Mesothelial cell of epicardium (in vitro differentiated cells): ENCODE results near the gene METTL13. TPM values are rescaled to one million over a fixed set of nuclear protein-coding genes. Genes with fewer than 3 reads are reported as not detected.

Source experiments
- DNase-seq, 2 experiments: peaks; one replicate each; pipeline ENCODE4 v3.0.0; 2021; ENCODE audit warnings: low spot score in 2 of 2; ENCODE audit not compliant: unreplicated experiment in 2 of 2
- H3K27ac Mint-ChIP-seq: 2 replicates; pipeline ENCODE4 v1.8.0; 2021; ENCODE audit warnings: mixed read lengths
- H3K27me3 Mint-ChIP-seq: 2 replicates; pipeline ENCODE4 v1.8.0; 2021; ENCODE audit warnings: low read depth, mixed read lengths
- H3K36me3 Mint-ChIP-seq: 2 replicates; pipeline ENCODE4 v1.8.0; 2021; ENCODE audit warnings: mixed read lengths
- H3K4me1 Mint-ChIP-seq: 2 replicates; pipeline ENCODE4 v1.8.0; 2021; ENCODE audit warnings: mixed read lengths
- H3K4me3 Mint-ChIP-seq: 2 replicates; pipeline ENCODE4 v1.8.0; 2021; ENCODE audit warnings: mild to moderate bottlenecking, moderate library complexity, mixed read lengths
- H3K9me3 Mint-ChIP-seq: 2 replicates; pipeline ENCODE4 v1.8.0; 2021; ENCODE audit warnings: mixed read lengths
- total RNA-seq: library from RNA; stranded (reverse); gene quantifications from 3 replicates; pipeline ENCODE4 v1.2.1, GENCODE V29; 2021
- TF ChIP-seq, protein P1 (sequence below): fragments of 200-600 bp; sonication (generic); IDR thresholded peaks from one replicate; pipeline ENCODE4 v1.5.0; 2021; ENCODE audit warnings: antibody characterized with exemption; ENCODE audit not compliant: unreplicated experiment

Gene METTL13
- total RNA-seq, 1 donor from 2014 or later = 27.4 TPM

DNA sequence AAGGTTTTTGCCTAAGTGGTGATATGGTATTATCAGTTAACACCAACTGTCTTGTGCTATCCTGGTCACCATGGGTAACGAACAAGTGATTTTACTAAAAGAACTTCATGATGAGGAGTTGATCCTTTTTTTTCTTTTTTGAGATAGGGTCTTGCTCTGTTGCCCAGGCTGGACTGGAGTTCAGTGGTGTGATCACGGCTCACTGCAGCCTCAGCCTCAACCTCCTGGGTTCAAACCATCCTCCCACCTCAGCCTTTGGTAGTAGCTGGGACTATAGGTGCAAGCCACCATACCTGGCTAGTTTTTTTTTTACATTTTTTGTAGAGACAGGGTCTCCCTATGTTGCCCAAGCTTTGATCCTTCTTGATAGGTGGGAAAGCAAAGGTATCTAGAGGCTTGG is 5.1 kb downstream of the METTL13 start:
- H3K4me1 Mint-ChIP-seq = peaks cover 32% of the 10 kb centered on the region
- no peak overlapping the region for H3K4me3 Mint-ChIP-seq
- TF ChIP-seq, protein P1, sequence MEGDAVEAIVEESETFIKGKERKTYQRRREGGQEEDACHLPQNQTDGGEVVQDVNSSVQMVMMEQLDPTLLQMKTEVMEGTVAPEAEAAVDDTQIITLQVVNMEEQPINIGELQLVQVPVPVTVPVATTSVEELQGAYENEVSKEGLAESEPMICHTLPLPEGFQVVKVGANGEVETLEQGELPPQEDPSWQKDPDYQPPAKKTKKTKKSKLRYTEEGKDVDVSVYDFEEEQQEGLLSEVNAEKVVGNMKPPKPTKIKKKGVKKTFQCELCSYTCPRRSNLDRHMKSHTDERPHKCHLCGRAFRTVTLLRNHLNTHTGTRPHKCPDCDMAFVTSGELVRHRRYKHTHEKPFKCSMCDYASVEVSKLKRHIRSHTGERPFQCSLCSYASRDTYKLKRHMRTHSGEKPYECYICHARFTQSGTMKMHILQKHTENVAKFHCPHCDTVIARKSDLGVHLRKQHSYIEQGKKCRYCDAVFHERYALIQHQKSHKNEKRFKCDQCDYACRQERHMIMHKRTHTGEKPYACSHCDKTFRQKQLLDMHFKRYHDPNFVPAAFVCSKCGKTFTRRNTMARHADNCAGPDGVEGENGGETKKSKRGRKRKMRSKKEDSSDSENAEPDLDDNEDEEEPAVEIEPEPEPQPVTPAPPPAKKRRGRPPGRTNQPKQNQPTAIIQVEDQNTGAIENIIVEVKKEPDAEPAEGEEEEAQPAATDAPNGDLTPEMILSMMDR = no peak
- H3K27ac Mint-ChIP-seq = no peak overlapping the region
- H3K36me3 Mint-ChIP-seq = peaks cover 35% of the 10 kb centered on the region
- no peaks in the 10 kb centered on the region for H3K27me3 Mint-ChIP-seq
- no peaks in the 10 kb centered on the region for H3K9me3 Mint-ChIP-seq
- no peak for DNase-seq

DNA sequence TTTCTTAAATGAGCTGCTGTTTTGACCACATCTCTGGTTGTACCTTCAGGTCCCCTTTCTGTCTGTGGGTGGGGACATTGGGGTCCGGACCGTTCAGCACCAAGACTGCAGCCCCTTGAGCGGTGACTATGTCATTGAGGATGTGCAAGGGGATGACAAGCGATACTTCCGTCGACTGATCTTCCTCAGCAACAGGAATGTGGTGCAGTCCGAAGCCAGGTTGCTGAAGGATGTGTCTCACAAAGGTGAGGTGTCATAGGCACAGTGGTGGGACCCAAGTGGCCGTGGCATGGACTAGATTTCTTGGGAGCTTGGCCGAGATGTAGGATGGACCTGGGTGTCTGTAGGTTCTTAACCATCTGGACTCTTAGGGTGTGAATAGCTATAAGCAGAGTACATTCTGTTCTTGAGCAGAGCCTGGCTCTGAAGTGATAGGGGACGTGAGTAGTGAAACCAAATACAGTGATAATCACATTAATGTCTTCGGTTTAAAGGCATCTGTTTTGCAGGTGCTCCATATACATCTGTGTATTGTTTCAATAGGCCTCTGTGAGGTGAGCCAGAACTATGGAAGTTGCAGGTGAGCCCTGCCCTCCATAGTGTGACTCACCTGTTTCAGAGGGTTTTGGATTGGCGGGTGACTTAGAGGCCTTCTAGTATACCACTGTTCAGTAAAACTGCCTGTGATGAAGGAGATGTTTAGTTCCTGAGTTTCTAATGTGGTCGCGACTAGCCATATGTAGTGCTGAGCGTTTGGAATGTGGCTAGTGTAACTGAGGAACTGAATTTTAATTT is 6.4 kb downstream of the METTL13 start:
- H3K27me3 Mint-ChIP-seq = no peaks in the 10 kb centered on the region
- H3K36me3 Mint-ChIP-seq = peaks cover 41% of the 10 kb centered on the region
- peaks cover 21% of the 10 kb centered on the region for H3K4me1 Mint-ChIP-seq
- DNase-seq = no peak
- no peak overlapping the region for H3K4me3 Mint-ChIP-seq
- TF ChIP-seq, protein P1 = no peak
- no peak overlapping the region for H3K27ac Mint-ChIP-seq
- no peaks in the 10 kb centered on the region for H3K9me3 Mint-ChIP-seq

DNA sequence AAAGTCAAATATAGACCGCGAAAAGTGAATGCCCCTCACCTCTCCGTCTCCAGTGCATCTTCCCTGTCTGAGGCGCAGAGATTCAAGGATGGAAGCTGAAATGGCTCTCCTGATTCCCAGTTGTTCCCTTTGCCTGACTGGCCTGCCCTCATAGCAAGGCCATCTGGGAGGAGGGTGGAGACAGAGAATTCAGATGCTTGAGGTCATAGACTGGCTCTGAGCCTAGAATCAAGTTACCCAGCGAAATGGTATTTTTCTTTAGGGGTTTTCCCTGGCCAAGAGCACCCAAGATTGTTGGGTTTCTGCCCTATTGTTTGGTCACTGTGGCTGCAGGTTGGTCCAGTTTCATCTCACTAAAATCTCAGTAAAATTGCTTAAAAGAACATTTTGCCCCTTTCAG is 7.2 kb downstream of the METTL13 start:
- no peaks in the 10 kb centered on the region for H3K9me3 Mint-ChIP-seq
- H3K27me3 Mint-ChIP-seq = no peaks in the 10 kb centered on the region
- TF ChIP-seq, protein P1 = no peak
- peaks cover 13% of the 10 kb centered on the region for H3K4me1 Mint-ChIP-seq
- peaks cover 40% of the 10 kb centered on the region for H3K36me3 Mint-ChIP-seq
- no peak for DNase-seq
- H3K27ac Mint-ChIP-seq = no peak overlapping the region
- no peak overlapping the region for H3K4me3 Mint-ChIP-seq

DNA sequence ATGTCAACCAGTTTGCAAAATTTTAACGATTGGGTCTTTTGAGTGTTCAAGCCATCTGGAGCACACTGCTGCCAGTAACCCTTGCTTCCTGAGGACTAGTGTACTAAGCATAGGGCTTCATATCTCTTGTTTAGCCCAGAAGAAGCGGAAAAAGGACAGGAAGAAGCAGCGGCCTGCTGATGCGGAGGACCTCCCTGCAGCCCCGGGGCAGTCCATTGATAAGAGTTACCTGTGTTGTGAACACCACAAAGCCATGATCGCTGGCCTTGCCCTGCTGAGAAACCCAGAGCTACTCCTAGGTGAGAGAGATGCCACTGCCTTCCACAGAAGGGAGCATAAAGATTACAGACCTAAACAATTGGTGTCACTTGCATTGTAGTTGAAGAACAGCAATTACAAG is 8.9 kb downstream of the METTL13 start:
- no peak for DNase-seq
- Mint-ChIP-seq H3K9me3 (no peaks in the 10 kb centered on the region), H3K4me1 (peaks cover 3% of the 10 kb centered on the region), H3K27ac (no peak overlapping the region), H3K36me3 (peaks cover 46% of the 10 kb centered on the region), H3K27me3 (no peaks in the 10 kb centered on the region), H3K4me3 (no peak overlapping the region)
- TF ChIP-seq, protein P1 = no peak

DNA sequence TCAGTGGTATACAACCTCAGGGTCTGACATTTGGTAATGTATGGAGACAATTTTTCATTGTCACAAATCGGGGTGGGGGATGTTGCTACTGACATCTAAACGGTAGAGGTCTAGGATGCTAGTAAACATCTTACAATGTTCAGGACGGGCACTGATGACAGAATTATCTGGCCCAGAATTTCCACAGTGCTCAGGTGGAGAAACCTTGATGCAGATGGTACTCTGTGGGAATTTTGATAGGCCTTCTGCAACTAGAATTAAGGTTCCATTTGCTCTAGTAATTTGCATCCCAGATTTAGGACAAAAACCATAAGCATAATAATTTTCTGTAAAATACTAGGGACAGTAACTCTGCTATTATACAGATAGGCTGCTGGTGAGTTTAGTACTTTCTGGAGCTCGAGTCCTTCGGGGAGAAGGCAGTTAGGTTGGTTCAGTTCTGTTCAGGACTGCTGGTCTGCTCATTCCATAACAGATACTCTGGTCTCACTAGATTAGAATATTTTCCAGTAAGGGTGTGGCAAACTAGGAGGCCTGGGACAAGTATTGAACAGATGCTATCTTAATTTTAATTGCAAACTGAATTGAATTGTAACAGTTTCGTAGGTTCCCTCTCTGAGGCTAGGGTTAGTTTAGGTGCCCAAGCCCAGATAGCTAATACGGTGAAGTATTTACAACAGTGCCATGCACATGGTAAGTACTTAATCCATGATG is 11.4 kb downstream of the METTL13 start:
- no peaks in the 10 kb centered on the region for H3K9me3 Mint-ChIP-seq
- peaks cover 49% of the 10 kb centered on the region for H3K36me3 Mint-ChIP-seq
- TF ChIP-seq, protein P1 = no peak
- peaks cover 10% of the 10 kb centered on the region for H3K4me1 Mint-ChIP-seq
- no peak overlapping the region for H3K4me3 Mint-ChIP-seq
- no peaks in the 10 kb centered on the region for H3K27me3 Mint-ChIP-seq
- H3K27ac Mint-ChIP-seq = no peak overlapping the region
- no peak for DNase-seq
